NCI-H146 treated with DMSO at 0.1 percent for 48 hours (cell line): ENCODE results near the gene IQCN.
A peak's percentile ranks its signal among the peaks of the same experiment; 100 is the strongest.

Source experiments
- DNase-seq: peaks from one replicate; lab custom pipeline; 2025; ENCODE audit not compliant: unreplicated experiment; lab: John Stamatoyannopoulos, UW

The IQCN gene

DNA sequence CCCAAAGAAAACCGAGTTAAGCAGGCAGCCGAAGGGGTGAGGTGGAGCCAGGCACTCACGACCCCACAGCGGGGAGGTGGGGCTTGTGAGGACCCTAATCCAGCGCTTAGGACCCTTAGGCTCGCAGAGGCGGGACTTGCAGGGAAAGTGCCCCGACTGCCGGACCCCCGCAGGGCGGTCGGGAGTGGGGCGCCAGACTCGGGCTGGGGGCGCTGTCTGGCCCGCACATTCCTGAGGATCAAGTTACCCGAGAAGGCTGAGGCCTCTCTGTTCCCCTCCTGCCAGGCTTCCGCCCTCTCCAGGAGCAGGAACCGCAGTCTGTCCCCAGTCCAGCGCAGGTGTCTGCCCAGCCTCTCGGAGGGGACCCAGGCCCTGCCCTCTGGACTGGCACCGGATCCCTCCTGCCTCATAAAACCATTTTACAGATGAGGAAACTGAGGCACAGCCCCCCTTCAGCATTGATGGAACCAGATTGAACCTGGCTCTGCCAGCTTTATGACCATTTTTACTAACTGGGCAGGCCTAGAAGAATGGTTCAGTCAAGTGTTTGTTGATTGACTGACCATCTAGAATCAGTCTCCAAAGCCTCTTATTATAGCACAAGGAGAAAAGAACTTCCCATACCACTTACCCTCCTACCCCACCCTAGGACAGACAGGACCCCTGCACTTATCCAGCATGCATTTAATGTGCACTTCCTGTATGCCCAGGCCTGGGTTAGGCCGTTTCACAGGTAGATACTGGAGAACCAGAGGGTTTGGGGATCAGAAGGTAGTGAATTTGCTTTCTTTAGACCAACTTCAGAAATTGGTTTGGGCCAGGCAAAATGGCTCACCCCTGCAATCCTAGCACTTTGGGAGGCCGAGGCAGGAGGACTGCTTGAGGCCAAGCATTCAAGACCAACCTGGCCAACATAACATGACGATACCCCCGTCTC lies 13.9 kb upstream of the IQCN start:
- no peak for DNase-seq

DNA sequence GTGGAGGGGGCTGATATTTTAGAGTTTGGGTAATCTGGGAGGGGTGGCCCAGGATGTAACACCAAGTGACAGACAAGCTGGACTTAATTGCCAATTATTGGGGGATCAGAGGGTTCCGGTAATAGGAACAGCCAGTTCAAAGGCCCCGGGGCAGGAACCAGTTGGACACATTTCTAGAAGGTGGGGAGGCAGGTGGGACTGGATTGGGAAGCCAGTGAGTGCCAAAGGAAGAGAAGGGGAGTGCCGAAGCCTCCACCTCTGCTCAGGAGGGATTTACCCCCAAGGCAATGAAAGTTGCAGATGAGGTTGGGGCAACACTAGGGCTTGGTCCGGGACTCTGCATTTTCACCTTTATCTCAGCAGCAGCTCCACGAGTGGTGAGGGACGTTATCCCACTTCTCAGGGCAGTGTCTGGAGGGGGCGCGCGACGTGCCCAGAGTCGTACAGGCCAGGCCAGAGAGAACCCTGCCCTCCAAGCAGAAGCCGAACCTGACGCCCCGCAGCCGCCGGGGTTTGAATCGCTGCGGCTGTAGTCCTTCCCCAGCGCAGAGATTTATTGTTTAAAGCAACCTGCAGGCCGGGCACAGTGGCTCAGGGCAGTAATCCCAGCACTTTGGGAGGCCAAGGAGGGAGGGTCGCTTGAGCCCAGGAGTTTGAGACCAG lies 12.9 kb upstream of the IQCN start:
- no peak for DNase-seq

GRCh38 chr19:18284712-18285360 lies 10.6 kb upstream of the IQCN start:
- DNase-seq = no peak

- DNase-seq = no peak
Measured at GRCh38 chr19:18283338-18283737, 9.1 kb upstream of the IQCN start.

- no peak for DNase-seq
Measured at GRCh38 chr19:18282788-18283141, 8.5 kb upstream of the IQCN start.

DNA sequence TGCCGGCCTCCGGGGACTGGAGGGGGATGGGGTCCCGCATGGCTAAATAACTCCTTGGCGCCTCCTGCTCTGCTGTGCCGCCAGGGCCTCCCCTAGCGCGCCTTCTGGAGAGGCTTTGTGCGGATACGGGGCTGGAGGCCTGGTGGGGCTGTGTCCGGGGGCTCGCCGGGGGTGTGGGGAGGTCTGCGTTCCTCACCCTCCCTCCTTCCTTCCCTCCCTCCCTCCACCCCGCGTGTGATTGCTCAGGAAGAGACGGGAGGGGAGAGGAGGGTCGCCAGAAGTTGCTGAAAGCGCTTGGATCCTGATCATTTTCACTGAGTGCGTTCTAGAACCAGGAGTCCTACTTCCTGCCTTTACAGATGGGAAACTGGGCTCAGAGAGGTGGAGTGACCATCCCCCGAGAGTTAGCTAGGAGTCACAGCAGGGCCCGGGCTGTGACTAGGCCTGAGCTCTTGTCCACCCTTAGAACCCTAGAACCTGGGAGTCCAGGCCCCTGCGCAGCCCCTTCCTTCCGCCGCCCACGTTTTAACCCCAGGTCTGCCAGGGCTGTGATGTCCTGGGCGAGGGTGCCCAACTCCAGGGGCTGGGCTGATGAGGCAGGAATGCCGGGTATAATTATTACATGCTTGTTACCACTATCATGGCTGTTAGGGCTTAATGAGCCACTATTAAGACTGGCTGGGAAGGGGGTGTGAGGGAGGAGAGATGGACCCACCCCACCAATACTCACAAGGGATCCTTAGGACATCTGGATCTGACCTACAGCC lies 8.0 kb upstream of the IQCN start:
- peak; percentile 96 for DNase-seq

GRCh38 chr19:18281082-18282020 lies 7.1 kb upstream of the IQCN start, which contains the start of gene JUND:
Gene JUND, minus strand, starts transcription at chr19:18281622. Its CDS starts 138 bp downstream, at chr19:18281484.
- peak; percentile 96 for DNase-seq

- DNase-seq = peak; percentile 75
Measured at GRCh38 chr19:18280247-18281081, 6.2 kb upstream of the IQCN start.

- DNase-seq = peak; percentile 92
Measured at GRCh38 chr19:18279516-18280246, 5.4 kb upstream of the IQCN start.

DNA sequence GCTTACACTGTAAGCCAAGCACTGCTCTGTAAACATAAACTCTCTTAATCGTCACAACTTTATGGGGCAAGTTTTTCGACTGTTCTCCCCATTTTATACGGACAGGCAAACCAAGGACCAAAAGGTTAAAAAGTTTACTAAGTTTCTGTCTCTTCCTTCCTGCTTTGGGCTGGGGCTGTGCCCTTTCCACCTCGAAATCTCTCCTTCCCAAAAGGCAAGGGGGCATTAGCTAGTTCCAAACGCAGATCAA lies 4.9 kb upstream of the IQCN start:
- no peak for DNase-seq

- no peak for DNase-seq
Measured at GRCh38 chr19:18278521-18279265, 4.4 kb upstream of the IQCN start.

- DNase-seq = no peak
Measured at GRCh38 chr19:18274781-18275356, 617 bp upstream of the IQCN start.

DNA sequence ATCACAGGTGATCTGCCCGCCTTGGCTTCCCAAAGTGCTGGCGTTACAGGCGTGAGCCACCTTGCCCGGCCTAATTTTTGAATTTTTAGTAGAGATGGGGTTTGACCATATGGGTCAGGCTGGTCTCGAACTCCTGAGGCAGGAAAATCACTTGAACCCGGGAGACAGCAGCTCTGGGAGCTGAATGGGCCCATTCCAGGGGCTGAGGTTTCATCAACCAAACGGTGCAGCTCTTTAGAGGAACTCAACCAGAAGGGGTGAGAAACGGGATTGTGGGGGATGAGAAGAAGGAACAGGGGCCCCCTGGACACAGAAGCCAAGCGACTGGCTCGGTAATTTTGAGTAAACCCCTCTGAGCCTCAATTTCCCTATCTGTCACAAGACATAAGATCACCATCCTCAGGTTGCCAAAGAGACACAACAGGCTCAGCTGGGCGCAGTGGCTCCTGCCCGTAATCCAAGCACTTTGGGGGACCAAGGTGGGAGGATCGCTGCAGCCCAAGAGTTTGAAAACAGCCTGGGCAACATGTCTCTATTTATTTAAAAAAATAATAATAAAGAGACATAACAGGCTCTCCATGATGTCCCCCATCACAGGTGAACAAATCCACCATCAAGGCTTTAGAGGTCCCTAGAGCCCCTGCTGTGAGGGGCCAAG lies 562 bp downstream of the IQCN start:
- DNase-seq = no peak

DNA sequence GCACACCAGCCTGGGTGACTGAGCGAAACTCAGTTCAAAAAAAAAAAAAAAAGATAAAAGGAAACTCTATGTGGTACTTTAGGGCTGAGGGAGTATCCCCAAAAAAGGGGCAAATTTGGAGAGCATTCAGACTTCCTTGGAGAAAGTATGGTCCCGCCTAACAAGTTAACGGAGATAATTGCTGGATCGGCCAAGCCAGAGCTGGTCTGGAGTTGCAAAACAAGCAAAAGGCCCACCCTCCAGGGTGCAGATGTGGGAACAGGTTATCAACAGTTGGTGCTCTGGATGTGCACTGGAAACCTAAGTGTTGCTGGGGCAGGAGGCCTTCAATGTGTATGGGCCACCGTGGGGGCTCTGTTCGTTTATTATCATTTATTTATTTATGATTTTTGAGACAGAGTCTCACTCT lies 2.8 kb downstream of the IQCN start:
- DNase-seq = no peak

GRCh38 chr19:18270326-18270725 lies 3.9 kb downstream of the IQCN start:
- no peak for DNase-seq

DNA sequence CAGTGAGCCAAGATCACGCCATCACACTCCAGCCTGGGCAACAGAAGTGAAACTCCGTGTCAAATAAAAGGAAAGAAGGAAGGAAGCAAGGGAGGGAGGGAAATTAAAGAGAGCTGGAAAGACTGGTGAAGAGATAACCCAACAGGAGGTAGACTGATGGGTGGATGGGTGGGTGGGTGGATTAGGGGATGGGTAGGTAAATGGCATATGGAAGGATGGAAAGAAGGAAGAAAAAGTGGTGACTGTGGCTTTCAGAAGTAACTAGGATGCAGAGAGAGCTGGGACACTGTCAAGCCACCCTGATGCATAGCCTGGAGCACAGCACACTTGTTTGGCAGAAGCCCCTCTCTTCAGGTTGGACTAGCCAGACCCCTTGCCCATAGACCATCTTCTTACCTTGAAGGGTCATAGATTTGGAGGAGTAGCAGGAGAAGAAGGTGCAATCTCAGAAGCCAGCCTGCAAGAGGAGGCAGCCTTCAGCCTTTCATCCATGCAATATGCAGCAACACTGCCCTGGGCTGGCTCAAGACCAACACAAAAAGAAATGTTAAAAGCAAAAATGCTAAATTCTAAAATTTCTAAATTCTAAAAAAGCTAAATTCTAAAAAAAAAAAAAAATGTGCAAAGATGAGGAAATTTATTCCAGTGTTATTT lies 5.1 kb downstream of the IQCN start:
- no peak for DNase-seq
